Fibroblast of skin of back (primary cell): ENCODE measurements around the gene PDZD2.
"Not testable (repeated sequence)": the region's sequence is repeated elsewhere in the genome, so short reads cannot be mapped to it uniquely, and the experiment has no call there.

Source experiments
- DNase-seq: peaks from one replicate; pipeline ENCODE4 v3.0.0-alpha.2; 2013

PDZD2 gene

GRCh38 chr5:32018476-32019436 lies 379.8 kb downstream of the PDZD2 start:
- no peak for DNase-seq

GRCh38 chr5:32020271-32020670 lies 381.3 kb downstream of the PDZD2 start:
- no peak for DNase-seq

GRCh38 chr5:32020946-32021345 lies 382.0 kb downstream of the PDZD2 start:
- DNase-seq = no peak

GRCh38 chr5:32021771-32022170 lies 382.8 kb downstream of the PDZD2 start:
- no peak for DNase-seq

- DNase-seq = no peak
Observed at GRCh38 chr5:32022638-32023037, 383.7 kb downstream of the PDZD2 start.

GRCh38 chr5:32023816-32024215 lies 384.9 kb downstream of the PDZD2 start:
- DNase-seq = no peak

- no peak for DNase-seq
Observed at GRCh38 chr5:32024751-32025150, 385.8 kb downstream of the PDZD2 start.

- DNase-seq = peak; percentile 35
Observed at GRCh38 chr5:32027093-32027716, 388.3 kb downstream of the PDZD2 start.

- DNase-seq = peak; percentile 95
Observed at GRCh38 chr5:32027717-32028458, 389.0 kb downstream of the PDZD2 start.

GRCh38 chr5:32029261-32029660 lies 390.3 kb downstream of the PDZD2 start:
- peak; percentile 53 for DNase-seq

GRCh38 chr5:32029781-32030180 lies 390.9 kb downstream of the PDZD2 start:
- no peak for DNase-seq

GRCh38 chr5:32030222-32030621 lies 391.3 kb downstream of the PDZD2 start:
- no peak for DNase-seq

GRCh38 chr5:32030686-32031085 lies 391.8 kb downstream of the PDZD2 start:
- peak; percentile 13 for DNase-seq

- DNase-seq = peak; percentile 63
Observed at GRCh38 chr5:32031089-32031488, 392.2 kb downstream of the PDZD2 start.

GRCh38 chr5:32038523-32038922 lies 399.6 kb downstream of the PDZD2 start:
- DNase-seq = no peak

GRCh38 chr5:32039133-32039532 lies 400.2 kb downstream of the PDZD2 start:
- DNase-seq = not testable (repeated sequence)

GRCh38 chr5:32039601-32040000 lies 400.7 kb downstream of the PDZD2 start:
- DNase-seq = not testable (repeated sequence)

- not testable (repeated sequence) for DNase-seq
Observed at GRCh38 chr5:32040181-32040695, 401.3 kb downstream of the PDZD2 start.

GRCh38 chr5:32042551-32042961 lies 403.6 kb downstream of the PDZD2 start:
- no peak for DNase-seq

- DNase-seq = no peak
Observed at GRCh38 chr5:32043105-32043504, 404.2 kb downstream of the PDZD2 start.

- no peak for DNase-seq
Observed at GRCh38 chr5:32044434-32044833, 405.5 kb downstream of the PDZD2 start.

GRCh38 chr5:32044939-32045338 lies 406.0 kb downstream of the PDZD2 start:
- peak; percentile 91 for DNase-seq

- DNase-seq = peak; percentile 69
Observed at GRCh38 chr5:32047056-32047455, 408.1 kb downstream of the PDZD2 start.
